ENCODE results near the gene MRPL34.
A peak's percentile ranks its signal among the peaks of the same experiment; 100 is the strongest.

MRPL34 gene

DNA sequence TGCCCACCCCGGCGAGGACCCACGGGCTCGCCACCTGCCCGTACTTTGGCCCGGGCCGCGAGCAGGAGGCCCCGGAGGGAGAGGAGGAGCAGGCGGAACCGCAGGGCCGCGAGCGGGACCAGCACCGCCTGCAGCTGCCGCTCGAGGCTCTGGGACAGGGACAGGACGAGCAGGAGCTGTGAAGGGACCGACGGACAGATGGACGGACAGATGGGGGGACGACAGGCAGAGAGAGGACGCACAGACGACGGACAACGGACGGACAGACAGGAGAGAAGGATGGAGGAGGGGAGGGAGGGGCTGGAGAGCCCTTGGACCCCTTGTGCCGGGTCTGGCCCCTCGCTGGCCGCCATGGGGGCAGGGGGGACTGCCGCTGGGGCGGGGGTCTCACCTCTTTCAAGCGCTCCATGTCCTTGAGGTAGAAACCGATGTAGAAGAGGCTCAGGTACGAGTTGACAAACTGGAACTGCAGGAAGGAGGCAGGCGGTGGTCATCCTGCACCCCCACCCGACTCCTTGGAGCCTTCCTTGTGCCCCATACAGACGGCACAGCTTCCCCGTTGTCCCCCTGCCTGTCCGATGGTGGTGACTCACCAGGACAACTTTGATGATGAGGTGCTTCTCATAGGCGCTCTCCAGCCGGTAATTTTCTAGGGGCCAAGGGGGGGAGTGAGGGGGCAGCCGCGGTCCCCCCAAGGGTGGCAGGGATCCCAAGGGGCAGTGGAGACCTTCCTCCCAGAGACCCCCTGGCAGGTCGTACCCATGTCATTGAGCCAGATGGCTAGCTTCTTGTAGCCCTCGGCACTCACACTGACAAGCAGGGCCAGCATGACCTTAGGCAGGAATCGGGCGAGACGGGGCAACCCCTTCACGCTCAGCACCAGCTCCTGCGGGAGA lies 23.9 kb downstream of the MRPL34 start:
- no peak for DNase-seq

DNA sequence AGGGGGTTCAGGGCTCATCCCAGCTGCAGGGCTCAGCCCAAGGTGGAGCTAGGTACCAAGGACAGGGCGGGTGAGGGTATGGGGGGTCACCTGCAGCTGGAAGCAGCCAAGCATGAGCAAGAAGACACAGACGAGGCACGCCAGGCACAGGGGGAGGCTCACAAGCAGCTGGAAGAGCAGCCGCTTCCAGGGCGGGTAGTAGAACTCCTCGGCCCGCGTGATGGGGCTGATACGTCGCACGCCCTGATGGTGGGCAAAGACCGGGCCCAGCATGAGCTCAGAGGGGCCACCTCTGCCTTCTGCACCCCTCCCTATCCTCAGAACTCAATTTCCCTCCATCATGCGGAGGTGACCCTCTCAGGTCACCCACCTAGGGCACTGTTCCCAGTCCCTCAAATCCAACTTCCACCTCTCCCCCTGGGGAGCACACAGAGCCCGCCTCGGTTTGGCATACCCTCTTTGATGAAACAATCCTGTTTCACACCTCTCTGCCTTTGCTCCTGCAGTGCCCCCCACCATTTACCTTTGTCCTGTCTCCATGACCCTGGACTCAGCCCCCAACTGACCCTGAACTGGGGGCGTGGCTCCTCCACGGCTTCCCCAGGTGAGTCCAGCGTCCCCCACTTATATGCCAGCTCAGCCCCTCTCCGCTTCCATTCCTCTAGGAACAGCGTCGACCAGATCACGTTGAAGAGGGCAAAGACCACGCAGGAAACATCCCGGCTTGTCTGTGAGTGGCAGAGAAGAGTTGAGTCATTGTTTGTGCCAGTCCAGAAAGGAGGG lies 24.8 kb downstream of the MRPL34 start:
- DNase-seq, result no peak

DNA sequence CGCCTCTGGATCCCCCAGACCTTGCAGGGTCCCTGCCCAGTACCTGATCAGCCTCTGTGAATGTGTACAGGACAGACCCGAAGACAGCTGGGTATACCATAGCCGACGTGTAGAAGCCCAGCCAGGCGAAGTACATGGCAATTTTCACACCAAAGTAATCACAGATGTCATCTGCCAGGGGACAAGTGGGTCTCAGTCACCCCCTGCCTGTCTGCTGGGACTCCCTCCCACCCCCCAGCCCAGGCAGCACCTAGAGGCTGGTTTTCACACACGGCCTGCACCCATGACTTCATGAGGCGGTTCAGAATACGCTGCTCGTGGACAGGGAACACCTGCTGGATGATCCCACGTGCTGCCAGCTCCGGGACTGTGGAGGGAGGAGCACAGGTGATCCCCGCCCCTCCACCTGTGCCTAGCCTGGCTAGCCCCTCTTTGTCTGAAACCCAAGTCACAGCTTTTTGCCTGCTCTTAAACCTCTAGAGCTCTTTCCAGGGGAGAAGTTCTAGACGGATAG lies 25.4 kb downstream of the MRPL34 start:
- DNase-seq, result no peak

DNA sequence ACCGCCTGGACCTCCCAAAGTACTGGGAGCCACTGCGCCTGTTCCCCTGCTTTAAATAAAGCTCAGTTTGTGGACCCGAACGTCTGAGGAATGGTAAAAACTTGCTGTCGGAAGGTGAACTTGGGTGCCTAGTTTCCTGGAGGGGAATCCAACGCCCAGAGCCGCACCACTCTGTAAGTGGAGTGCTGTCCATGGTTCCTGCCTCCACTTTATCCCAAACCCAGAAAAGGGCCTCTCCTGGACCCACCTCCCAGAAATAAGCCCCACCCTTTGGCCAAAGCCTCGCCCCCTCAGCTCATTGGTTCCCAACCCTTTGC lies 26.6 kb downstream of the MRPL34 start:
- no peak for DNase-seq

DNA sequence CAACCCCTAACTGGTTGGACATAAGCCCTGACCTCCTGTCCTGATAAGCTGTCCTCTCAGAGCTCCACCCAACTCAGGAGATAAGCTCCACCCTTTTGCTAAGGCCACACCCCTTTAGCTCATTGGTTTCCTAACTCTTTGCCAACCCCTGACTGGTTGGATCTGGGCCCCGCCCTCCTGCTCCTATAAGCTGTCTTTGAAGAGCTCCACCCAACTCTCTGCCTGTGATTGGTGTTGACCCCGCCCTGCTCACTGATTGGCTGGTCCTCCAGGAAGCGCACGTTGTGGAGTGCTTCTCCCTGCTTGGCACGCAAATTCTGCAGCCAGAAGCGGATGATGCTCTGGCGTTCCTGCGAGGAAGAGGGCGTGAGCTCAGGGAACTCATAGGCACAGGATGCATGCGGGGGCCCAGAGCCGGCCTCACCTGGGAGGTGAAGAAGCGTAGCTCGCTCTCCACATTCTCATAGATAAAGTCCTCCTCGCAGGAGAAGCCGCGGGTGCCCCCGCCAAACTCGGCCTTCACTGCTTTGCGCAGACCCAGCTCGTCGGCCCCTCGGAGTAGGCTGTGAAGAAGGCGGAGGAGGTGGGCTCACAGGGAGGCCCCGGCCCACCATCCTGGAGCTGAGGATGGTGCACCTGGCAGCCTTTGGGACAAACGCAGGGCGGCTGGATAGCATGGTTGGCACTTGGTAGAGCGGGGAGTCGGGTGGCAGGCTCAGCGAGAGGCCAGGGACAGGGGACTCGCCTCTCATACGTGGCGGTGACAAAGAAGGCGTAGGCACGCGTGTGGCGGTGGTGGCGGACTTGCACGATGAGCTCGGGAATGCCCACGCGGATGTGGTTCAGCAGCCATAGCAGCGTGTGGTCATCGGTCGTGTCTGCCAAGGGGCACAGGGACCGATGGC lies 27.3 kb downstream of the MRPL34 start:
- peak in 1 of 2 experiments; percentile 34 for DNase-seq

DNA sequence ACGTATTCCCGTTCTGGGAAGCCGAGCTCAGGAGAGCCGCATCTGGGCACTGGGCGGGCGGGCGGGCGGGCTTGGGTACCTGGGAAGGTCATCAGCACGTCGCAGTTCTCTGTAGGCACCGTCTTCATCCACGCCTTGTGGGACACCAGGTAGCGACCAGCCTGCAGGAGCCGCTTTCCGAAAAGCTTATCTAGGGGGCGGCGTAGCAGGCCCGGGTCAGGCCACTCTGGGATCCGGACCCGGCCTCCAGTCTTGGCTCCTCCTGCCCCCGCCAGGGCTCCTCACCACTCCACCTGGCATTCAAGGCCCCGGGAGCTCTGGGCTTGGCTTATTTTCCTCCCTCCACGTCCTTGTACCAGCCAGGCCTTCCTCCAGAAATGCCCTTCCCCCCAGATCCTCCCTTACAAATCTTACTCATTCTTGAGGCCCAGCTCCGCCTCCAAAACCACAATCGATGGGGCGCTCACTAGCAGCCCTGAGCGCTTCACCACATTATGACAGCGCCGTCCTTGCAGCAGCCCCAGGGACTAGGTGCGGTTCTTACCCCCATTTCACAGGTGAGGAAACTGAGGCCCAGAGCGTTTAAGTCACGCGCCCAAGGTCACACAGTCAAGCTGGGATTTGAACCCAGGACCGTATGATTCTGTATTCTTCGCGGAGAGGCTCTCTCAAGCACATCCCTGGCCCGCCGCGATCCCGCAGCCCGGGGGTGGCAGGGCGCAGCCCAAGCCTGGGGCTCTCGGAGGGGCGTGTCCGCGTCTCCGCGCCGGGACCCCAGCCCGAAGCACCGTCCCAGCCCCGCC lies 28.1 kb downstream of the MRPL34 start:
- DNase-seq, result peak; percentile 63 to 75

DNA sequence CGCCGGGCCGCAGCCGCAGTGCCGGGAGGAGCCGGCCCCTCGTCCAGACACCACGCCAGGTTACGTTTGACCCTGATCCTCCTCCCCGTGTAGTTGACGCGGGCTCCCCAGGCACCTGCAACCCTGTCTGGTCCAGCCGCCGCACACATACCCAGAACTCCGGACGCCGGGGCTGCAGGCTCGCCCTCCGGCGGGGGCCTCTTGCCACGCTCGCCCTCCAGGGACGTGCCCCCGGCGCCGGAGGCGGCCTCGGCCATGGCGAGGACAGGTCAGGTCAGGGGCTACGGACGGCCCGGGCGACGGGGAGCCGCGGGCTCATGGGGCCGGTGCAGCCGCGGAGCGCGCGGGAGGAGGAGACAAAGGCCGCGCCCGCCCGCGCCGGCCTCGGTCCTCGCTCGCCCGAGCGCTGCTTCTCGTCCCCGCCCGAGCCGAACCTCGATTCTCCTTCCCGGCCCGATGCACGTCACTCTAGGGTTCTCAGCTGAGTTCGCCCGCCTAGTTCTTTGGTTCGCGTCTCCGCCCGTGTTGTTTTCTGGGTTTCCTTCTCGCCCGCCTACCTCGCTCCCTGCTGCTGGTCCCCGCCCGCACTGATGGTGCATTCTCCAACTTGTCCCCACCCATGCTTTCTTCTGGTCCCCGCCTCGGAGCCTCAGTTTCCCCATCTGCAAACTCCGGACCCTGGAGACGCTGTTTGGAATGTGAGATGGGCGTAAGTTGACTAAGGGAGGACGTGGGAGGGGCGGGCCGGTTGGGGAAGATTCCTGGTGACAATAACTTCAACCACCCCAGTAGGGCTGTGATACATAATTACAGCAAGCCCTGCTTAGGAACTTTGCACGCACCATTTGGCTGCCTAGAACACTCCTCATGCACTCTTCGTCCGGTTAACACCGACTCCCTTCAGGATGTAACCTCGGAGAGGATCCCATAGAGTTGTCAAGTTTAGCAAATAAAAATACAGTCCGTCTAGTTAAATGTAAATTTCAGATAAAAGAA lies 29.0 kb downstream of the MRPL34 start, which contains the start of gene ANO8:
Gene ANO8, minus strand, starts transcription at position 442 of the 996 bp plus-strand sequence. Its CDS starts 185 bp downstream, at position 257.
- peak; percentile 95 to 98 for DNase-seq

DNA sequence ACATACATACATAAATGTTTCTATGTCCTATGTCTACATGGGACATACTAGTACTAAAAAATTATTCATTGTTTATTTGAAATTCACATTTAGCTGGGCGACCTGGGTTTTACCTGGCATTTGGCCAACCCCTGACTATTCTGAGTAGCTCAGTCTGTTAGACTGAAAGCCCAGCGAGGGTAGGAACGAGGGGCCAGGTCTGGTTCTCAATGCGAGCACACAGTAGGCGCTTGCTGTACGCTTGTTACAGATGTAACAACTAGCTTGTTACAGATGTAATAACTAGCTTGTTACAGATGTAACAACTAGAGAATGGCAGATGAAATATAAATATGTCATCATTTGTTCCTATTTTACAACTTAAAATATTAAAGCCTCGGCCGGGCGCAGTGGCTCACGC lies 29.9 kb downstream of the MRPL34 start:
- DNase-seq, result no peak

DNA sequence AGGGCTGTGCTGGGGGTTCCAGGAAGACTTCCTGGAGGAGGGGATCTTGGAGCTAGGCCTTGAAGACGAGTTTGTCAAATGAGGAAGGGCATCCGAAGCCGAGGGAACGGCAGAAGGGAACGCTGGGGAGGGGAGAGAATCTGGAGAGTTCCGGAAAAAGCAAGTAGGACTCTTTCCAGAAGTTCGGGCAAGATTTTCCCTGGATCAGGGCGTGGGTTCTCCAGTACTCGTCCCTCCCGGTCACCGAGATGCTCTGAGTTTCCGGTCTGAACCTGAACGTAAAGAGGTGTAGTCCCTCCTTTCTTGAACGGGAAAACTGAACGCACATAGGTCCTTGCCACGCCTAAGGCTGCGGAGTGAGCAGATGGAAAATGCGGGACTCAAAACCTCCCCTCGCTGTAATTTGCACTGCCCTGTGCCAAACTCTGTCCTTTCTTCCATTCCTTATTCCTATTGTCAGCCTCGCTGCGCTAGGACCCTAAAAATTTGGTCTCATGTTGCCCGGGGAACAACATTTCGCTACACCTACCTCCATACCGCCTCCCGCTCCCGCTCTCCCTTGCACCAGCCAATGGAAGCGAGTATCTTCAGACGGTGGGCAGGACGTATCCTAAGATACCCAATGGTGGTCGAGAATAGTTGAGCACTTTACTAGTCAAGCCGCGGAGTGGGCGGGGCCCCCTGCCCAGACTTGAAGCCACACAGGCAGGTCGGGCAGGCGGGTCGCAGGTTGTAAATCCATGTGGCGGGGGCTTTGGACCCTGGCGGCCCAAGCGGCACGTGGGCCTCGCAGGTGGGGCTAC lies 31.4 kb downstream of the MRPL34 start, which contains the start of gene GTPBP3:
Gene GTPBP3, plus strand, starts transcription at position 682 of the 803 bp plus-strand sequence. Its CDS starts 59 bp downstream, at position 741.
- DNase-seq, result peak; percentile 99 to 100

DNA sequence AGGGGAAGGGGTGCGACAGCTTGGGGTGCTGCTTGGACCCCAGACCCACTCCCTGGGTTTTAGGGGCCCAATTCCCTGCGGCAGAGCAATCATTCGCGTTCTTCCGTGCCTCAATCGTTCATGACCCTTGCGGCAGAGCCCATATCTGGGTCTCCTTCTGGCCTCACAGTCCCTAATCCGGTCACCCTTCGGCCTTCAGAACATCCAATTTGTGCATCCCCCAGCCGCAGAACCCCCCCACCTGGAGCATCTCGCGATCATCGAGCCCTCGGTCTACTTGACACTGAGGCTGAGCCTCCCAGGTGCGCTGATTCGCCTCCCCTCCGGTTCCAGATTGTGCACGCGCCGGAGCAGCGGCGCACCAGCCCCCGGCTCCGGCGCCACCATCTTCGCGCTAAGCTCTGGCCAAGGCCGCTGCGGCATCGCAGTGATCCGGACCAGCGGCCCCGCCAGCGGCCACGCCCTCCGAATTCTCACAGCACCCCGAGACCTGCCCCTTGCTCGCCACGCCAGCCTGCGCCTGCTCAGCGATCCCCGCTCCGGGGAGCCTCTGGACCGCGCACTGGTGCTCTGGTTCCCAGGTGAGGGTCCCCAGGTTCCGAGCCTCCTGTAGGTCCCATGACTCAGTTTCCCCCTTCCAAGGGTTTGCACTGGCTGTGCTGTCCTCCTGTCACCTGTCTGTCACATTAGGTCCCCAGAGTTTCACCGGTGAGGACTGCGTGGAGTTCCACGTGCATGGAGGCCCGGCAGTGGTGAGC lies 32.2 kb downstream of the MRPL34 start:
- no peak for DNase-seq

DNA sequence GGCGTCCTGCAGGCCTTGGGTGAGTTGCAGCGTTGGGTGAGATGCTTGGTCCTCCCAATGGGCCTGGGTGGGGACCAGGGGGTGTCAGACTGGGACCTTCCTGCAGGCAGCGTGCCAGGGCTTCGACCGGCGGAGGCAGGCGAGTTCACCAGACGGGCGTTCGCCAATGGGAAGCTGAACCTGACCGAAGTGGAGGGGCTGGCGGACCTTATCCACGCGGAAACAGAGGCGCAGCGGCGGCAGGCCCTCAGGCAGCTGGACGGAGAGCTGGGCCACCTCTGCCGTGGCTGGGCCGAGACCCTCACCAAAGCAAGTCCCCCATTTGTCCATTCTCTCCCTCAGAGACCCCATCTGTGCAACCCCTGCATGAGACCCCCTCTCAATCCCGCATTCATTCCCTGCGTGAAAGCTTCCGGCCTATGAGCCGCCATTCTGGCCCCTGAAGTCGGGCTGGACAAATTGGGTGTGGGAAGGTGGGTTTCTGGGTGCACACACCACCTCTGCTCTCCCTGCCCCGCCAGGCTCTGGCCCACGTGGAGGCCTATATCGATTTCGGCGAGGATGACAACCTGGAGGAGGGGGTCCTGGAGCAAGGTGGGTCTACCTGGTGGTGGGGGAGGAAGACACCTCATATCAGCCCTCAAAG lies 32.9 kb downstream of the MRPL34 start:
- DNase-seq, result no peak

DNA sequence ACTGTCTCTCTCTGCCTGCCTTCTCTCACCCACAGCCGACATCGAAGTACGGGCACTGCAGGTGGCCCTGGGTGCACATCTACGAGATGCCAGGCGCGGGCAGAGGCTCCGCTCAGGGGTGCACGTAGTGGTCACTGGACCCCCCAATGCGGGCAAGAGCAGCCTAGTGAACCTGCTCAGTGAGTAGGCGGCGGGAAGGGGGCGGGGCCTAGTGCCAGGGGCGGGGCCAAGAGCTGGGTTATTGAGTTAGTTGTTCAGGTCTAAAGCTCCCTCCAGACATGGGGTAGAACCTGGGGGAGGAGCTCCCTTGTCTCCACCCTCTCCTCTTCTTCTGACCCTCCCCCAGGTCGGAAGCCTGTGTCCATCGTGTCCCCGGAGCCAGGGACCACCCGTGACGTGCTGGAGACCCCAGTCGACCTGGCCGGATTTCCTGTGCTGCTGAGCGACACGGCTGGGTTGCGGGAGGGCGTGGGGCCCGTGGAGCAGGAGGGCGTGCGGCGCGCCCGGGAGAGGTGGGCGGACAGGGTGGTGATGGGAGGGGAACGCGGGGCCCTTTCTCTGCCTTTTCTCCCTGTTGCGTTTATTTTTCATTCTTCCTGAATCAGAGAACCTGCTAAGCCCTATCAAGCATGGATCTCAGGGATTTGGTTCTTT lies 33.5 kb downstream of the MRPL34 start:
- no peak for DNase-seq

DNA sequence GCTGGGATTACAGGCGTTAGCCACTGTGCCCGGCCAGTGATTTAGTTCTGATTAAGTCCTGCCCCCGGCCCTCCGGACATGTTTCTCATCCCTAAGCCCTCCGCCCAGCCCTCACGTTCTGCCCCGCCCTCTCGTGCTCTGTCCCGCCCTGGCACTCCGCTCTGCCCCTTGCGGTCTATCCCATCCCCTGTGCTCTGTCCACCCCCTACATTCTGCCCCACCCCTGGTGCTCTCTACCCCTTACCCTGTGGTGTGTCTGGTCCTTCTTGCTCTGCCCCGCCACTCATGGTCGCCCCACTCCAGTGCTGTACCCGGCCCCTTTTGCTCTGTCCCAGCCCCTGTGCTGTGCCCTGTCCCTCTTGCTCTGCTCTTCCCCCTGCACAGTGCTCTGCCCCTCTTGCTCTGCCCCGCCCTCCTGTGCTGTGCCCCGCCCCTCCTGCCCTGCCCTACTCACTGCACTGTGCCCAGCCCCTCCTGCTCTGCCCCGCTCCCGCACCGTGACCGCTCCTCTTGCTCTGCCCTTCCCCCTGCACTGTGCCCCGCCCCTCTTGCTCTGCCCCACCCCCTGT lies 34.7 kb downstream of the MRPL34 start:
- DNase-seq, result no peak

DNA sequence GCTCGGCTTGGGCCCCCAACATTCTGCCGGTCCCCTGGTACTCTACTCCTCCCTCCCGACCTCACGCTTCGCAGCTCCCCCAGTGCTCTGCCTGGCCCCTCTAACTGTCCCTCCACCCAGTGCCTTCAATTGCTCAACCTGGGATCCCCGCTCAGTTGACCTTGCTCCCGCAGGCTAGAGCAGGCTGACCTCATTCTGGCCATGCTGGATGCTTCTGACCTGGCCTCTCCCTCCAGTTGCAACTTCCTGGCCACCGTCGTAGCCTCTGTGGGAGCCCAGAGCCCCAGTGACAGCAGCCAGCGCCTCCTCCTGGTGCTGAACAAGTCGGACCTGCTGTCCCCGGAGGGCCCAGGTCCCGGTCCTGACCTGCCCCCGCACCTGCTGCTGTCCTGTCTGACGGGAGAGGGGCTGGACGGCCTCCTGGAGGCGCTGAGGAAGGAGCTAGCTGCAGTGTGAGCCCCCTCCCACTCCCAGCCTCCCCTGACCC lies 35.2 kb downstream of the MRPL34 start:
- no peak for DNase-seq

DNA sequence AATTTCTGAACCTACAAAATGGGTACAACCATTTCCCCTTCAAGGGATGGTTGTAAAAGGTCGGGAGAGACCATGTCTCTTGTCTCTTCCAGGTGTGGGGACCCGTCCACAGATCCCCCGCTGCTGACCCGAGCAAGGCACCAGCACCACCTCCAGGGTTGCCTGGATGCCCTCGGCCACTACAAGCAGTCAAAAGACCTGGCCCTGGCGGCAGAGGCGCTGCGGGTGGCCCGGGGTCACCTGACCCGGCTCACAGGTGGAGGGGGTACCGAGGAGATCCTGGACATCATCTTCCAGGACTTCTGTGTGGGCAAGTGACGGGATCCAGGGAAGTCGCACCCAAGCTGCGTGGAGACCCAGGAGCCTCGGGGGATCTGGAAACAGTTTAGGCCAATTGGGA lies 35.7 kb downstream of the MRPL34 start:
- DNase-seq, result no peak

DNA sequence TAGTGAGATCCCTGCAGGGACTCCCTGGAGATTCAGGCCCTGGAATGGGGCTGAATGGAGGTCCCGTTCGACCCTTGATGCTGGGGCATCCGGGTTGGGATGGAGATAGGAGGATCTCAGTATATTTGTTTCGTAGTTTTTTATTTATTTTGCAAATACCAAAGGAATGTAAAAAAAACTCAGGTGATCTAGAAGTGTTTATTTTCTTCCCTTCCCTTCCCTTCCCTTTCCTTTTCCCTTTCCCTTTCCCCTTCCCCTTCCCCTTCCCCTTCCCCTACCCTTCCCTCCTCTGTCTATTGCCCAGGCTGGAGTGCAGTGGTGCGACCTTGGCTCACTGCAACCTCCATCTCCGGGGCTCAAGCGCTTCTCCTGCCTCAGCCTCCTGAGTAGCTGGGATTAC lies 36.2 kb downstream of the MRPL34 start:
- DNase-seq, result no peak

DNA sequence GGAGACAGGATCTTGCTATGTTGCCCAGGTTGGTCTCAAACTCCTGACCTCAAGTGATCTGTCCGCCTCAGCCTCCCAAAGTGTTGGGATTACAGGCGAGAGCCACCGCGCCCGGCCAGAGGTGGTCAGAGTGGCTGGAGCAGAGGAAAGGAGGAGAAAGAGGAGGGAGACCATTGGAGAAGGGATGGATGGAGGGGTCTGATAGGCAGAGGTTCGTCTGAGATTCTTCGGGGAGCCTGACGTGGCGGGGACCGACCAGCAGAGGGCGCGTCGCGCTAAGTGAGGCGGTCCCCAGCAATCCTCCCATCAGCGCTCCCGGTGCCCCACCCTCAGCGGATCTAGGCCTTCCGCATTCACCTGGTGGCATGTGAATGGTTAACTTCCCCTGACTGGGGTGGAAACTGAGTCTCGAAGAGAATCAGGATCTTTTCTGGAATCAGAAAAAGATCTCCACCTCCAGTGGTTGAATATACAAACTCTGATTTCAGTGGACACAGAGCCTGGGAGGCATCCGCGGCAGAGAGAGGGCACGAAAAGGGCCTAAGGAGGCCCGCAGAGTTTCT lies 40.5 kb downstream of the MRPL34 start:
- peak; percentile 72 to 80 for DNase-seq
